M059J (cell line): ENCODE measurements around the gene GGT5. TPM values are rescaled to one million over a fixed set of nuclear protein-coding genes. Genes with fewer than 3 reads are reported as not detected.
"Not testable (repeated sequence)": the region's sequence is repeated elsewhere in the genome, so short reads cannot be mapped to it uniquely, and the experiment has no call there.

Source experiments
- DNase-seq: peaks from one replicate; pipeline ENCODE4 v3.0.0-alpha.2; 2012; ENCODE audit warnings: low read depth
- total RNA-seq: library from RNA; depleted of rRNA; stranded (reverse); fragments of >200 nt; shearing (Covaris generic); gene quantifications from 2 replicates; pipeline ENCODE4 v1.2.3, GENCODE V29; 2014; rRNA removed

The GGT5 gene
- total RNA-seq: not detected in 2 replicates

GRCh38 chr22:24245030-24245431, at the start of gene GGT5:
TSS of gene GGT5 (minus strand) at chr22:24245082. CDS start at chr22:24244725, 357 bp downstream.
- DNase-seq: not testable (repeated sequence)

- DNase-seq: not testable (repeated sequence)
These were observed 47.4 kb upstream of the GGT5 start for GRCh38 chr22:24292202-24292830.

GRCh38 chr22:24291515-24292201, 46.8 kb upstream of the GGT5 start:
- DNase-seq: no peak

- DNase-seq: no peak
These were observed 45.6 kb upstream of the GGT5 start for GRCh38 chr22:24290459-24290858.

- DNase-seq: peak; percentile 59
These were observed 44.9 kb upstream of the GGT5 start for GRCh38 chr22:24289741-24290163.

- DNase-seq: peak; percentile 81
These were observed 44.2 kb upstream of the GGT5 start for GRCh38 chr22:24289114-24289513.

- not testable (repeated sequence) for DNase-seq
These were observed 42.9 kb upstream of the GGT5 start for GRCh38 chr22:24287801-24288200.

GRCh38 chr22:24287212-24287611, 42.3 kb upstream of the GGT5 start:
- not testable (repeated sequence) for DNase-seq

- no peak for DNase-seq
These were observed 40.4 kb upstream of the GGT5 start for GRCh38 chr22:24285245-24285644.

GRCh38 chr22:24284747-24285203, 39.9 kb upstream of the GGT5 start:
- peak; percentile 61 for DNase-seq

GRCh38 chr22:24282401-24282800, 37.5 kb upstream of the GGT5 start:
- DNase-seq: no peak

GRCh38 chr22:24280363-24280762, 35.5 kb upstream of the GGT5 start:
- DNase-seq: not testable (repeated sequence)

GRCh38 chr22:24274696-24275405, 30.0 kb upstream of the GGT5 start:
- DNase-seq: peak; percentile 43

GRCh38 chr22:24273906-24274305, 29.0 kb upstream of the GGT5 start:
- peak; percentile 35 for DNase-seq

- DNase-seq: not testable (repeated sequence)
These were observed 28.1 kb upstream of the GGT5 start for GRCh38 chr22:24273031-24273430.

GRCh38 chr22:24271386-24271854, 26.5 kb upstream of the GGT5 start:
- DNase-seq: peak; percentile 11

GRCh38 chr22:24270556-24271385, 25.9 kb upstream of the GGT5 start, which contains the start of gene SPECC1L:
TSS of gene SPECC1L (plus strand) at chr22:24270831. CDS start at chr22:24302232, 31,401 bp downstream.
- DNase-seq: peak; percentile 82

GRCh38 chr22:24266495-24266894, 21.6 kb upstream of the GGT5 start:
- not testable (repeated sequence) for DNase-seq

- peak; percentile 48 for DNase-seq
These were observed 20.9 kb upstream of the GGT5 start for GRCh38 chr22:24265734-24266133.

GRCh38 chr22:24264329-24264896, 19.5 kb upstream of the GGT5 start:
- DNase-seq: peak; percentile 68

- DNase-seq: not testable (repeated sequence)
These were observed 18.6 kb upstream of the GGT5 start for GRCh38 chr22:24263479-24263878.
